ENCODE measurements around the gene PRKG2.
"Not testable (repeated sequence)": the region's sequence is repeated elsewhere in the genome, so short reads cannot be mapped to it uniquely, and the experiment has no call there.

Gene PRKG2

GRCh38 chr4:81153714-81154323 lies 61.2 kb downstream of the PRKG2 start:
- DNase-seq (ENCODE audit: low read depth): not testable (repeated sequence)

- DNase-seq (ENCODE audit: low read depth): no peak
Measured at GRCh38 chr4:81152839-81153713, 61.9 kb downstream of the PRKG2 start.

GRCh38 chr4:81149976-81150375 lies 65.0 kb downstream of the PRKG2 start:
- DNase-seq (ENCODE audit: low read depth): no peak

GRCh38 chr4:81148576-81148975 lies 66.4 kb downstream of the PRKG2 start:
- no peak for DNase-seq (ENCODE audit: low read depth)

GRCh38 chr4:81146466-81146865 lies 68.6 kb downstream of the PRKG2 start:
- no peak for DNase-seq (ENCODE audit: low read depth)

- DNase-seq (ENCODE audit: low read depth): no peak
Measured at GRCh38 chr4:81143183-81143582, 71.8 kb downstream of the PRKG2 start.

GRCh38 chr4:81142744-81143143 lies 72.3 kb downstream of the PRKG2 start:
- DNase-seq (ENCODE audit: low read depth): no peak

GRCh38 chr4:81137894-81138293 lies 77.1 kb downstream of the PRKG2 start:
- DNase-seq (ENCODE audit: low read depth): no peak

GRCh38 chr4:81137446-81137845 lies 77.6 kb downstream of the PRKG2 start:
- DNase-seq (ENCODE audit: low read depth): peak; percentile 12

GRCh38 chr4:81136161-81136905 lies 78.7 kb downstream of the PRKG2 start:
- peak; percentile 95 for DNase-seq (ENCODE audit: low read depth)

- no peak for DNase-seq (ENCODE audit: low read depth)
Measured at GRCh38 chr4:81135501-81135900, 79.5 kb downstream of the PRKG2 start.

- no peak for DNase-seq (ENCODE audit: low read depth)
Measured at GRCh38 chr4:81131563-81131962, 83.5 kb downstream of the PRKG2 start.

GRCh38 chr4:81131066-81131465 lies 84.0 kb downstream of the PRKG2 start:
- no peak for DNase-seq (ENCODE audit: low read depth)

- no peak for DNase-seq (ENCODE audit: low read depth)
Measured at GRCh38 chr4:81130569-81130968, 84.5 kb downstream of the PRKG2 start.

GRCh38 chr4:81120055-81120454 lies 95.0 kb downstream of the PRKG2 start:
- no peak for DNase-seq (ENCODE audit: low read depth)

GRCh38 chr4:81118086-81118485 lies 96.9 kb downstream of the PRKG2 start:
- no peak for DNase-seq (ENCODE audit: low read depth)

GRCh38 chr4:81116566-81116965 lies 98.5 kb downstream of the PRKG2 start:
- no peak for DNase-seq (ENCODE audit: low read depth)

- no peak for DNase-seq (ENCODE audit: low read depth)
Measured at GRCh38 chr4:81113024-81113423, 102.0 kb downstream of the PRKG2 start.

GRCh38 chr4:81109356-81109755 lies 105.7 kb downstream of the PRKG2 start:
- DNase-seq (ENCODE audit: low read depth): no peak

GRCh38 chr4:81106150-81106549 lies 108.9 kb downstream of the PRKG2 start:
- no peak for DNase-seq (ENCODE audit: low read depth)

GRCh38 chr4:81102107-81102506 lies 112.9 kb downstream of the PRKG2 start:
- DNase-seq (ENCODE audit: low read depth): no peak

GRCh38 chr4:81096566-81096965 lies 118.5 kb downstream of the PRKG2 start:
- DNase-seq (ENCODE audit: low read depth): peak; percentile 81

GRCh38 chr4:81095389-81095788 lies 119.6 kb downstream of the PRKG2 start:
- no peak for DNase-seq (ENCODE audit: low read depth)

All from fibroblast of gingiva (primary cell).